A549 (cell line): ENCODE results near the gene EED. TPM values are rescaled to one million over a fixed set of nuclear protein-coding genes. Genes with fewer than 3 reads are reported as not detected.

ENCODE experiments used
- polyA plus RNA-seq, 4 experiments: library from polyadenylated mRNA; depleted of rRNA in 3 of 4; stranded (reverse); fragments of >200 nt; fragmentation: RNase III in 1 of 4; extraction: RNeasy Plus Mini Kit Qiagen cat#74134 plus additional on column Dnase treatment in 1 of 4; gene quantifications; 2 replicates in 3 of 4; 3 replicates in 1 of 4; pipeline ENCODE4 v1.2.3, GENCODE V29; 2011 to 2017
- small RNA-seq, 6 experiments: library from RNA; depleted of rRNA; stranded (forward); fragments of <200 nt; gene quantifications; one replicate each; pipeline ENCODE3, GENCODE V24; 2012

Gene EED
- polyA plus RNA-seq, 2 of the 4 experiments (the other 2 are of a cell fraction), result 33.0 to 43.6 TPM

Small RNA genes within 50 kb of the gene (small RNA-seq; reads per million reads assigned to genes)
- gene RF00017 (0 reads per million in 6 experiments), gene RN7SL225P (0 reads per million in 6 experiments)

Other genes starting within 250 kb of the EED start
- gene PICALM, start 175.7 kb upstream of the EED start, polyA plus RNA-seq (2011; rRNA removed), result 195 and 212 TPM in 2 replicates
- gene PICALM, start 175.7 kb upstream of the EED start, polyA plus RNA-seq (2017; fragmentation: RNase III; extraction: RNeasy Plus Mini Kit Qiagen cat#74134 plus additional on column Dnase treatment), result 113 to 118 TPM (median 114 TPM) in 3 replicates
- 101 and 137 TPM in 2 replicates for gene HIKESHI, start 57.5 kb downstream of the EED start, polyA plus RNA-seq (2011; rRNA removed)
- 39.6 to 45.3 TPM (median 39.7 TPM) in 3 replicates for gene HIKESHI, start 57.5 kb downstream of the EED start, polyA plus RNA-seq (2017; fragmentation: RNase III; extraction: RNeasy Plus Mini Kit Qiagen cat#74134 plus additional on column Dnase treatment)
- 0.26 and 0.71 TPM in 2 replicates for gene CCDC81, start 130.1 kb downstream of the EED start, polyA plus RNA-seq (2011; rRNA removed)
- gene CCDC81, start 130.1 kb downstream of the EED start, polyA plus RNA-seq (2017; fragmentation: RNase III; extraction: RNeasy Plus Mini Kit Qiagen cat#74134 plus additional on column Dnase treatment), result 0.18 to 0.30 TPM (median 0.29 TPM) in 3 replicates